GM18870 (cell line): ENCODE results near the gene ACER3.
"Not testable (repeated sequence)": the region's sequence is repeated elsewhere in the genome, so short reads cannot be mapped to it uniquely, and the experiment has no call there.

Source experiments
- ATAC-seq: cut with Tn5 transposase; IDR thresholded peaks from one replicate; pipeline ENCODE4 v1.9.1; 2021; ENCODE audit warnings: moderate library complexity; ENCODE audit not compliant: unreplicated experiment

The ACER3 gene

DNA sequence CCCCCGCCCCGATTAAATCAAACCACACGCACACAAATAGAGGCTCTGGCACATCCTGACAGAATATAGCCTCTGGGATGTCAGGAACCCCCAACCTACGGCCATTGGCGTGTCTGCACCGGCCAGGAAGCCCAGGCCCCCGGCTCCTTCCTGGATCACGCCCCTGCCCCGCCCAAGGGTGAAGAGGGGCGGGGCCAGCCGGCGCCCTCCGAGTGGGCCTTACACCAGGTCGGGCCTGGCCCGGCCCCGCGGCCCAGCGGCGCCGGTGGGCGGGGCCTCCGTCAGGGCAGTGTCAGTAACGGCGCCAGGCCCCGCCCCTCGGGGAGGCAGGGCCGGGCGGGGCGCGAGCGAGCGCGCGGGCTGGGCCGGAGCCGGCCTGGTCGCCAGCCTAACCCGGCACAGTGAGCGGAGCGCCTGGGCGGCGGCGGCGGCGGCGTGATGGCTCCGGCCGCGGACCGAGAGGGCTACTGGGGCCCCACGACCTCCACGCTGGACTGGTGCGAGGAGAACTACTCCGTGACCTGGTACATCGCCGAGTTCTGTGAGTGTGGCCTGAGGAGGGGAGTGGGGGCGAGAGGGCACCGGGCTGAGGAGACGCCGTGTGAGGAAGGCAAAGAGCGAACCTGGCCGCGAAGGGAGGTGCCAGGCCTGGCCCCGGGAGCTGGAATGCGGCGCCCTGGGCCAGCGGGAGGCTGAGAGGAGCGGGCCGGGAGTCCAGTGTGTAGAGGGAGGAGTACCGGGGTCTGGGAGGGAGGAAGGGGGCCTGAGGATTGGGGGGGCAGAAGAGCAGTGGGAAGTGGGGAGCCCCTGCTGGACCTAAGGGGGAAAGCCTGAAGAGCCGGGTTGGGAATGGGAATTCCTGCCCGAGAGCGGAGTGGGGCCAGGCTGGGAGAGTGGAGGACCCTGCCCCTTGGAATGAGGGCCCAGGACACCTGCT lies at the start of gene ACER3:
Gene ACER3, plus strand, starts transcription at position 380 of the 937 bp plus-strand sequence. Its CDS starts 59 bp downstream, at position 439.
- peak; percentile 72 for ATAC-seq

DNA sequence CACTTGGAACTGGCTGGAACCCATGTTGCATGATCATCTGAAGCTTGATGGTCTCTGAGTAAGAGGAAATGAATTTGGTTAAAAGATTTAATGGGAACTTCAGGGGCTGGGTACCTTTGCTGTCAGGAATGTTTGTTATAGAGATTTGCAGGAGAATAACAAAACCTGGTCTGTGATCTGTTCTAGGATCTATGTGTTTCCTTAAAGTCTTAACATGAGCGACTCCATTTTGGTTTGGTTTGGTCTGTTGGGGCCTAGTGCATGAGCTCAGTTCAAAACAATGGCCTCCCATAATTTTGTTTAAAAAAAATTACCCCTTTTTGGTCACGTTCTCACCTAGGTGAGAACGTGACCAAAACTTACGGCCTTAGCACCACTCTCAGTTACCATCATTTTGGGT lies 49.5 kb upstream of the ACER3 start:
- no peak for ATAC-seq

DNA sequence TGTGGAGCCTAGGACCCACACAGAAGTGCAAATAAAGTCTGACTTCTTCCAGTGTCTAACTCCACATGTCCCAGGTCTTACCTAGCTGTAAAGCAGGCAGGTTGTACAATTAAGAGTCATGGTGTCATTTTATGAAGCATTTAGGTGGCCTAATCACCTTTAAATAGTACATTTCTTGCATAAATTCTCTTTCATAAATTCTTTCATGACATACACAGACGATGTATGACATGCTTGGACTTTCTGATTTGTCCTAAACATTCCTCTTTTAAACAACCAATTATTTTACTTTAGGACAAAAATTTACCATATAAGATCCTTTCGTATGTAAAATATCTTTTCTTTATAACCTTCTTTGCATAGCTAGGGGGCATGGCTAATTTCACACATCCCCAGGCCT lies 46.3 kb upstream of the ACER3 start:
- no peak for ATAC-seq

DNA sequence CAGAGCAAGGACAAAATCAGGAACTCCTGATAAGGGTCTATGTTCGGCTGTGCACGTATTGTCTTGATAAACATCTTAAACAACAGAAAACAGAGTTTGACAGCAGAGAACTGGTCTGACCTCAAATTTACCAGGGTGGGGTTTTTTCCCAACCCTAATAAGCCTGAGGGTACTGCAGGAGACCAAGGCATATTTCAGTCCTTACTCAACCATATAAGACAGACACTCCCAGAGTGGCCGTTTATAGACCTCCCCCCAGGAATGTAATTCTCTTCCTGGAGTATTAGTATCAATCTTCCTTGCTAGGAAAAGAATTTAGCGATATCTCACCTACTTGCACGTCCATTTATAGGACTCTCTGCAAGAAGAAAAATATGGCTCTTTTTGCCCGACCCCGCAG lies 45.0 kb upstream of the ACER3 start:
- ATAC-seq, result not testable (repeated sequence)

DNA sequence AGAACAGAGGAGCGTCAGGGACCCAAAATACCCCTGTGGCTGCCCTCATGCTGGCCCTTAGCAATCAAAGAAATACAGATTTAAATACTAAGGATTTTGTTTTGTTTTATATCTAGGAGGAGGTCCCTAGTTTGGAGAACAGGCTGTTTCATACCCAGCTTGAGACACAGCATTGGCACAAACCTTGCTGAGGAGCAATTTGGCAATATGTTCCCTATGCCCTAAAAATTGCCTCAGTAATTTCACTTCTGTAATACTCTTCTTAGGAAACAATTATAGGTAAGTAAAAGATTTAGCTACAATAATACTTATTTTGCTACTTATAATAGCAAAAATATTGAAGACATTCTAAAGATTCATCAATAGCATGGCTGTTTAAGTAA lies 40.5 kb upstream of the ACER3 start:
- ATAC-seq, result no peak

DNA sequence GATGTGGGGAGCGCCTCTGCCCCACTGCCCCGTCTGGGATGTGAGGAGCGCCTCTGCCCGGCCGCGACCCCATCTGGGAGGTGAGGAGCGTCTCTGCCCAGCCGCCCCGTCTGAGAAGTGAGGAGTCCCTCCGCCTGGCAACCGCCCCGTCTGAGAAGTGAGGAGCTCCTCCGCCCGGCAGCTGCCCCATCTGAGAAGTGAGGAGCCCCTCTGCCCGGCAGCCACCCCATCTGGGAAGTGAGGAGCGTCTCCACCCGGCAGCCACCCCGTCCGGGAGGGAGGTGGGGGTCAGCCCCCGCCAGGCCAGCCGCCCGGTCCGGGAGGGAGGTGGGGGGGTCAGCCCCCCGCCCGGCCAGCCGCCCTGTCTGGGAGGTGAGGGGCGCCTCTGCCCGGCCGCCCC lies 39.3 kb upstream of the ACER3 start:
- not testable (repeated sequence) for ATAC-seq

DNA sequence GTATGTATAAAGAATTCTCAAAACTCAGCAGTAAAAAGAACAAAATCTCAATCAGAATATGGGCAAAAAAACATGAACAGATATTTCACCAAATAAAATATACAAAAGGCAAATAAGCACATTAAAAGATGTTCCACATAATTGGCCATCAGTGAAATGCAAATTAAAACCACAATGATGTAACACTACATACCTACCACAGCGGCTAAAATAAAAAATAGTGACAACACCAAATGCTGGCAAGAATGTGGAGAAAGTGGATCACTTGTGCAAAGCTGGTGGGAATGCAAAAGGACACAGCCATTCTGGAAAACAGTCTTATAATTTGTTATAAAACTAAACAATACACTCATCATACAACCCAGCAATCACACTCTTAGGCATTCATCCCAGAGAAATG lies 38.3 kb upstream of the ACER3 start:
- ATAC-seq, result no peak

DNA sequence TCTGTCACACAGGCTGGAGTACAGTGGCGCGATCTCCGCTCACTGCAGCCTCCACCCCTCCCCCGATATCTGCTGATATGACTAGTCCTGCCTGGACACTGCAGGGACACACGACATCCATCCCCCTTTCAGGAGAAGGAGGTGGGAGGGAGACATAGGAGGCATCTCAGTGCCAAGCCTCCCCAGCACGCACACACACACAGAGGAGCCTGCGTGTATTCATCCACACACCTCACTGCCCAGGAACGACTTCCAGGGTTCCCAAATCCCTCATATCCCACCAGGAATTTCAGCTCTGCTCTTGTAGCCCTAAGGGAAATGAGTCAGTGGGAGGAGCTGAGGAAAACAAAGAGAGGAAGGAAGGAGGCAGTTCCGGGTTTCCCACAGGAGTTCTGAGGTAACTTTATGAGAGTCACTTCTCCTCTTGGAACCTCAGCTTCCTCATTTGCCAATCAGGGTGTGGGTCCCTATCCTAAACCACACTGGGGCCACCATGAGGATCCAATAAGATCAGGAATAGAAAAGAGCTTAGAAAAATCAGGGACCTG lies 37.2 kb upstream of the ACER3 start:
- no peak for ATAC-seq

DNA sequence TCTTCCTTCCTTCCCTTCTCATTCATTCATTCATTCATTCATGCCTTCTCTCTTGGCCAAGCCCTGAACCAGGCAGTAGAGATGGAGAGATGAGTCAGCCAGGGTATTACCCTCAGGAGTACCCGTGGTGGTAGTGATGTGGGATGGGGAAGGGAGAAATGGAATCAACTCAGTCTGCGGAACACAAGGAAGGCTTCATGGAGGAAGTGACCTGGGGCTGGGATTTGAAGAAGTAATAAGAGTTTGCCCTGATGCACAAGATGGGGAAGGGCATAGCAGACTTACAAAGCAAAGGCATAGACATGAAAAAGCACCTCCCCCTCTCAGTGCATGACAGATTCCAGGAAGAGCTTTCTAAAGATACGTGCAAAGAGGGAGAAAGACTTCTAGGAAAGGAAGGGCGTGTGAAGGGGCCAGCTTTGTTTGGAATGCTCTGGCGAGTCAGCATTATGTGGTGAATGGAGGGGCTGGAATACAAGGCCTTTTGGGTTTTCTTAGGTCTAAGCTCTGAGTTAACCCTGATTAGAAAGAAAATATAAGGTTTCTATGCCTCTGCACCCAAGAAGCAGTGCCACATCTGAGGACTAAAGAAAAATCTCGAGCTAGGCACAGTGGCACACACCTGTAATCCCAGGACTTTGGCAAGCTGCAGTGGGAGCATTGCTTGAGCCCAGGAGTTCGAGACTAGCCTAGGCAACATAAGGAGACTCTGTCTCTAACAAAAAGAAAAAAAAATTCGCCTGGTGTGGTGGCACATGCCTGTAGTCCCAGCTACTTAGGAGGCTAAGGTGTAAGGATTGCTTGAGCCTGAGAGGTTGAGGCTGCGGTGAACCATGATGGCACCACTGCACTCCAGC lies 36.4 kb upstream of the ACER3 start:
- ATAC-seq, result no peak

DNA sequence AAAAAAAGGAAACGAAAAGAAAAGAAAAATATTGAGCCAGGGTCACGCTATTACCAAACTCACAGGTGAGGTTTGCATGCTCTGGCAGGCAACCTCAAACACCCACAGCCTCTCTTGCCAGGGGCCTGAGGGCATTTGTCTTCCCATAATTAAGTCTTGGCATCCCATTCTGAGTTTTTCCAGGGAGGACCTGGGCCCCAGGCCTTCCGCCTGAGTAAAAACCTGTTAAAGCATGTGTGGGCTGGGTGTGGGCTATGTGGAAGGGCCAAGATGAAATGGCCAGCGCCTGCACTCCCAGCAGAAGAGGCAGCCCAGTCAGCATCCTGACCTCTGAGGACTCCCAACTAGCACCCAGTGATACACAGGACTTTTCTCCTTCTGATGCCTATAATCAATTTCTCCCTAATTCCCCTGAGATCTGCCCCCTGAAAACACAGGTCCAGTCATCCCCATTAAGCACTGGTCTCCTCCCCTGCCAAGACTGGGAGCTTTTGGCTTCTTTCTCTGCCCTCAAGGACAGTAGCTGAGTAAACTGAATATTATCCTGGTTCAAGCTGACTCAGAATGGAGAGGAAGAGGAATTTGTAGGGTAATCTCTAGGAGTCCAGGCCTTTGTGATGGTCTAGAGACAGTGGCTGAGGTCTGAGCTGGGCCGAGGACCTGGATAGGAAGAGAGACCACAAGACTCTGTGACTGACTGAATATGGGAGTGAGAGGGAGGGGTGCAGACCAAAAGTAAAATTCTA lies 35.6 kb upstream of the ACER3 start:
- ATAC-seq, result no peak

DNA sequence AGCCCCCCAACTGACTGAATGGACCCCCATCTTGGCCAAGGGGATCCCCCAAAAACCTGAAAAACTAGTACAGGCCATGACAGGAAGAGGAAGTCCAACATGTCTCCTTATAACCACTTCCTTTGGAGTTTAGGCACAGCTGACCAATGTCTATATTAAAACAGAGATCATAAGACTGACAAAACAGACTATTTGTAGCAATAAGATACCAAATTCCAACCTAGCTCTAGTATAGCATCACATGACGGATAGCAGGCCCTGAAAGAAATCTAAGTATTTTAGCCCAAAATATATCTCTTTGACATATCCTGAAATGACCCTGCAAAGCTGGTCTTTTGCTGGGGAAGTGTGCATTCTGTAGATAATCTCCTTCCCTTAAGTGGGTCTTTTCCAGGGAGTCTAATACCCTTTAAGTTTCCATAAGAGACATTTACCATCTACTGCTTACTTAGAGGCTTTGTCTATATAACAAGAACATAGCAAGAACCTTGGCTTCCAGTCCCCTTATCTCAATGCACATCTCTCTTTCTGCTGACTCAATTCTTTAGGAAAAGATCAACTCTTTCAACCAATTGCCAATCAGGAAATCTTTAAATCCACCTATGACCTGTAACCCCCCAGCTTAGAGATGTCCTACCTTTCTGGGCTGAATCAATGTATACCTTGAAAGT lies 34.9 kb upstream of the ACER3 start:
- no peak for ATAC-seq

DNA sequence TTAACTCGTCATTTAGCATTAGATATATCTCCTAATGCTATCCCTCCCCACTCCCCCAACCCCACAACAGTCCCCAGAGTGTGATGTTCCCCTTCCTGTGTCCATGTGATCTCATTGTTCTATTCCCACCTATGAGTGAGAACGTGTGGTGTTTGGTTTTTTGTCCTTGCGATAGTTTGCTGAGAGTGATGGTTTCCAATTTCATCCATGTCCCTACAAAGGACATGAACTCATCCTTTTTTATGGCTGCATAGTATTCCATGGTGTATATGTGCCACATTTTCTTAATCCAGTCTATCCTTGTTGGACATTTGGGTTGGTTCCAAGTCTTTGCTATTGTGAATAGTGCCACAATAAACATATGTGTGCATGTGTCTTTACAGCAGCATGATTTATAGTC lies 34.2 kb upstream of the ACER3 start:
- ATAC-seq, result not testable (repeated sequence)

DNA sequence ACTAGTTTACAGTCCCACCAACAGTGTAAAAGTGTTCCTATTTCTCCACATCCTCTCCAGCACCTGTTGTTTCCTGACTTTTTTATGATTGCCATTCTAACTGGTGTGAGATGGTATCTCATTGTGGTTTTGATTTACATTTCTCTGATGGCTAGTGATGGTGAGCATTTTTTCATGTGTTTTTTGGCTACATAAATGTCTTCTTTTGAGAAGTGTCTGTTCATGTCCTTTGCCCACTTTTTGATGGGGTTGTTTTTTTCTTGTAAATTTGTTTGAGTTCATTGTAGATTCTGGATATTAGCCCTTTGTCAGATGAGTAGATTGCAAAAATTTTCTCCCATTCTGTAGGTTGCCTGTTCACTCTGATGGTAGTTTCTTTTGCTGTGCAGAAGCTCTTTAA lies 33.7 kb upstream of the ACER3 start:
- not testable (repeated sequence) for ATAC-seq

DNA sequence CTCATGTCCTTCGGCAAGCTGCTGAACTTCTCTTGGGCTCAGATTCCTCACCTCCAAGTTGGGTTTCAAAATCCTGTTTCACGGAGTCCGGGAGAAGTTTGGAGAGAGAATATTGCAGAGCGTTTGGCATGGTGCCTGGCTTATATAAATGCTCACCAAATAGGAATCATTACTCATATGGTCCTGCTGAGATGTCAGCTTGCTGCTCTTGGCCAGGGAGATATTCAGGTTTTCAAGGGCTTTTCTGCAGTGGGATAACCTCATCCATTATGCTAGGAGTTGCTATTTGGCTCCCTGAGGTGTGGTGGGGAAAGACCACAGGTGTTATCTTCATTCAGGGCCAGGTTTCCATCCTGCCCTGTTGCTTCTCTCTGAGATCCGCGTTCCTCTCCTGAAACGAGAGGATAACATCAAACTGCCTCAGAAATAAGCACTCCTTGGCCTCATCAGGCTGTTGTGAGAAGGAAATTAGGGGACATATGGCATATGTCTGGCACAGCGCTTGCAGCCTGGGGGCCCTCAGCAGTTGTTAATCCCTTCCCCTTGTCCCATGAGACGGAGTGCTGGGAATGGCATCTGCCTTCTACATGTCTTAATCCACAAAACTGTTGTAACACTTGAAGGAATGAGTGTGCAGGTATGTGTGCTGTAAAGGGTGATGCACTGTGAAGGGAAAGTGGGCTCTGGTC lies 29.9 kb upstream of the ACER3 start:
- no peak for ATAC-seq

DNA sequence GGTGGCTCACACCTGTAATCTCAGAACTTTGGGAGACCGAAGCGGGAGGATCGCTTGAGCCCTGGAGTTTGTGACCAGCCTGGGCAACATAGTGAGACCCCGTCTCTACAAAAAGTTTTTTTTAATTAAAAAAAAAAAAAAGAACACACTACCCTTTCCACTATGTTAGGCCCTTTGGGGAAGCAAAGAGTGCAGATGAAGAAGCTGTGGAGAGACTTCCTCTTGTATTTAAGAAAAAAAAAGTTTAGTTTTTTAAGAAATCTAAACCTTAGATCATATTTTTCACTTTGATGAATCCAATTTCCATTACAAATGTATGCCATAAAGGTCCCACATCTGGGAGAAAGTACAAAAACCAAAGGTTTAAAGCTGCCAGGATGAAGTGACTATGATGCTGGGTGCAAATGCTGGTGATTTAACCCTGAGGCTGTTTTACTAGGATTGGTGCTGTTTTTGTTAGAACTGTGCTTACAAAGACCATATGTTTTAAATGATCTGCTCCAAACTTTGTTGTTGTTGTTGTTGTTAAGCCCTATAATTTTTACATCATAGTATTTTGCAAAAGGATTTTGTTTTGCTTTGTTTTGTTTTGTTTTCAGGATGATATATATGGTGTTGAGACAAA lies 28.9 kb upstream of the ACER3 start:
- ATAC-seq, result no peak

DNA sequence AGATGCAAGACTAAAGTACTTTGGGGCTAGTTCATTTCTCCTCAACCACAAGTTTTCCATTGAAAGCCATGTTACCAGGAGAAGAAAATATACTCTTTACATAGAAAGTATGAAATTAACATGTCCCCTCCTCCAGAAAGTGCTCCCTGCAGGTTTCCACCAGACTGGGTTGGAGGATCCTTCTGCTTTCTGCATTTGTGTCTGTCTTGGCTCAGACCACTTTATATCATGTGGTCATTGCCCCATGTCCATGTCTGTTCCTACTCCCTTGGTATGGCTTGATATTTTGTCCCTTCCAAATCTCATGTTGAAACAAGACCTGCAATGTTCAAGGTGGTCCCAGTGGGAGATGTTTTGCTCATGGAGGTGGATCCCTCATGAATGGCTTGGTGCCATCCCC lies 28.4 kb upstream of the ACER3 start:
- ATAC-seq, result no peak

DNA sequence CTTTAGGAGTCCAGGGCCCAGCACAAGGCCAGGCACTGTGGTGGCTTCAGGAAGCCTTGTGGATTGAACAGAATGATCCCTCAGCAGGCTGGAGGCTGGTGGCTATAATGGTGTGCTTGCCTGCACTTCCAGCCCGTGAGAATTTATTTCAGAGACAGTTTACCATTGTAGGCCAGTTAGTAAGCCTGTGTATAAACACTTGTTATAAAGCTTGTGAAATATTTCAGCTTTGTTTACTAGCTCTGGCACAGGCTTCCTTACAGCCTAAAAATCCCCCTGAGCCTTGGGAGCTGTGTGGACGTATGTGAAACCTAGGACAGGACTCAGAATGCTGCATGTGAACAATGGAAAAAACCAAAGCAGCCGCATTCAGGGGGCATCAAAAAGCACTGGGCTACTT lies 26.6 kb upstream of the ACER3 start:
- ATAC-seq, result no peak

DNA sequence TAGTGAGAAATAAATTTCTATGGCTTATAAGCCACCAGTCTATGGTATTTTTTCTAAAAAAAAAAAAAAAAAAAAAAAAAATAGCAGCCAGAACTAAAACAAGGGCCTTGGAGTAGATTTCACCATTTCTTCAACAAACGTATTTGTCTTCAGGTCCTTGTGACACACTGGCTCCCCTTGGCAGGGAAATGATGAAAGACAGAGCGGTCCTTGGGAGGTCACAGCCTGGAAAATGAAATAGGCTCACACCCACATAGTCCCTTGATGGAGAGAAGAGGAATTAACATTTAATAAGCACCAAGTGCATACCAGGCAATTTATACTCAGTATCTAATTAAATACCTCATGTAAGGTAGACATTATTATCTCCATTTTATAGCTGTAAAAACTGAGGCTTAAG lies 25.7 kb upstream of the ACER3 start:
- ATAC-seq, result no peak

DNA sequence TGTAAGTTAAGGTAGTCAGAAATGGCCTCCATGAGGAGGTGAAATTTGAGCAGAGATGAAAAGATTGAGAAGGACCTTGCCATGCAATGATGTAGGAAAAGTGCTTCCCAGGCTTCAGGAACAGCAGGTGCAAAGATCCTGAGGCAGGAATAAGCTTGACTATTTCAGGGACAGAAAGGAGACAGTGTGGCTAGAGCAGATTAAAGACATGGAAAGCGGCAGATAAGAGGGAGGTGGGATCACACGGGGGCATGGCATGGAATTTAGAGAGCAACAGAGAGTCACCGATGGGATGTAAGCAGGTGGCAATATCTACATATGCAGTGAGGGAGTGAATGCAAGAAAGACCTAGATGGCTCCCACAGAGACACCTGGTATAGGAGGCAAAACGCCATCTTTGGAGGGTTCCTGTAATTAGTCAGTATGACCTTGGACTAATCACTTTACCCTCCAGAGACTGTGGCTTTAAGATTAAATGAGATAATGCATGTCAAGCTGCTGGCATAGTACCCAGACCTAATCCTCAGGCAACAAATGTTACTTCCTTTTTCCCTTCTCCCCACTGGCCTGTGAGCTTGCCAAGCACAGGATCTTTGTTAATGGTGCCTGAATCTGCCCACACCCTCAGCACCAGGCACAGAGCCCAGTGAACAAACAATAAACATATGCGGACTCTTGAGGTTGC lies 24.6 kb upstream of the ACER3 start:
- ATAC-seq, result no peak
